Measurements from ENCODE around the gene GPLD1. TPM values are rescaled to one million over a fixed set of nuclear protein-coding genes. Genes with fewer than 3 reads are reported as not detected.

The GPLD1 gene
- total and polyA plus RNA-seq, 9 of the 15 experiments (the other 6 are each of a cell fraction or from before 2014, with no cell fraction given) = 0.11 to 1.3 (median 0.82) TPM

GRCh38 chr6:24401458-24401857, 87.9 kb downstream of the GPLD1 start:
- Histone ChIP-seq H3K4me2 (ENCODE audit: insufficient read depth, low read length) (no peak overlapping the region), H3K36me3 (ENCODE audit: control insufficient read depth, insufficient read depth, low read length) (peaks cover 22% of the 10 kb centered on the region), H3K9ac (ENCODE audit: insufficient read depth in 1 of 2, low read depth in 2 of 2, low read length in 2 of 2) (no peak overlapping the region), H3K4me3 (no peak overlapping the region), H3K79me2 (ENCODE audit: control insufficient read depth, insufficient read depth, low read length) (peaks cover 41% of the 10 kb centered on the region), H3K27ac (ENCODE audit: extremely low read depth, low read depth, low read length) (no peak overlapping the region), H3K9me1 (ENCODE audit: control insufficient read depth, insufficient read depth, low read length) (no peaks in the 10 kb centered on the region), H4K20me1 (replicated peaks; ENCODE audit: control insufficient read depth, insufficient read depth, low read length) (no peaks in the 10 kb centered on the region), H3K27me3 (ENCODE audit: control insufficient read depth in 2 of 2, insufficient read depth in 2 of 2, low read length in 2 of 2) (no peaks in the 10 kb centered on the region), H2AFZ (ENCODE audit: low read depth, low read length) (no peak overlapping the region), H3K4me1 (replicated peaks in 1 of 2; ENCODE audit: control insufficient read depth in 2 of 2, insufficient read depth in 2 of 2, low read length in 2 of 2) (peaks cover 13 to 23% of the 10 kb centered on the region in 2 experiments; a peak in 4 of 5 replicates), H3K9me3 (replicated peaks; ENCODE audit: control insufficient read depth, insufficient read depth, low read depth, low read length) (peaks cover 5% of the 10 kb centered on the region; the same call in 1 of the 2 replicates)
- in situ Hi-C loops (cut with MboI) (no loop called here), intact Hi-C loops (cut with micrococcal nuclease) (loop anchor here (5.0 kb wide), 1 partner anchor 371 kb away; the partner anchor contains the start of gene GMNN)
- 81% methylated on average over 4 of the region's 4 CpGs for WGBS (ENCODE audit: insufficient coverage, low coverage, missing lambda C conversion rate)
- ChIA-PET CTCF (ENCODE audit: low intra/inter-chr PET ratio) (no interaction called here), POLR2A (interaction anchor here (0.9 kb wide), 1 partner anchor 23 kb away, joined by 3 read pairs; no protein-coding TSS in a partner anchor)
- no peak for FAIRE-seq
- DNase-seq (ENCODE audit: extremely low read depth in 1 of 4, low spot score in 3 of 4) = no peak
- TF ChIP-seq MTF1 (CRISPR knock-in tag; IDR thresholded peaks at IDR 0.05; ENCODE audit: borderline replicate concordance) = no peak
- TF ChIP-seq GTF2F1 (IDR thresholded peaks at IDR 0.05; ENCODE audit: low read depth, low read length) = no peak
- TF ChIP-seq GATAD2B (IDR thresholded peaks at IDR 0.05; ENCODE audit: borderline replicate concordance) = no peak
- TF ChIP-seq U2AF2 (optimal IDR thresholded peaks at IDR 0.05; ENCODE audit: low read depth, low read length) = no peak
- TF ChIP-seq EZH2 (IDR thresholded peaks at IDR 0.05; ENCODE audit: borderline replicate concordance, low read depth, low read length) = no peak
- no peak for TF ChIP-seq HNRNPUL1 (IDR thresholded peaks at IDR 0.05; ENCODE audit: low read length)
- no peak for TF ChIP-seq ZNF589 (CRISPR knock-in tag; IDR thresholded peaks at IDR 0.05; ENCODE audit: low read depth)
- BruUV-seq (replicated peaks) = no TSS peak
- no peak for ATAC-seq
